ENCODE data around the gene MPPED1.

- TF ChIP-seq IRF3 (IDR thresholded peaks at IDR 0.05; ENCODE audit: low read depth, low read length) (no peak), CTCF (IDR thresholded peaks at IDR 0.05) (no peak)
These were observed 75.7 kb downstream of the MPPED1 start for GRCh38 chr22:43487311-43488030.
